Central memory CD4-positive, alpha-beta T cell (primary cell): ENCODE measurements around the gene RRBP1.
A peak's percentile ranks its signal among the peaks of the same experiment; 100 is the strongest.

Experiments
- DNase-seq: peaks from one replicate; pipeline ENCODE4 v3.0.0; 2022

The RRBP1 gene

GRCh38 chr20:17682889-17683198, 802 bp upstream of the RRBP1 start:
- no peak for DNase-seq

GRCh38 chr20:17681726-17682102, 328 bp downstream of the RRBP1 start:
- no peak for DNase-seq

GRCh38 chr20:17680836-17681725, 961 bp downstream of the RRBP1 start:
- peak; percentile 70 for DNase-seq

- no peak for DNase-seq
These were observed 1.9 kb downstream of the RRBP1 start for GRCh38 chr20:17679941-17680835.

GRCh38 chr20:17678886-17679285, 3.2 kb downstream of the RRBP1 start:
- DNase-seq, result no peak

- no peak for DNase-seq
These were observed 3.7 kb downstream of the RRBP1 start for GRCh38 chr20:17678295-17678694.

- no peak for DNase-seq
These were observed 5.1 kb downstream of the RRBP1 start for GRCh38 chr20:17676942-17677341.

- DNase-seq, result no peak
These were observed 5.7 kb downstream of the RRBP1 start for GRCh38 chr20:17676378-17676759.

GRCh38 chr20:17675519-17676377, 6.3 kb downstream of the RRBP1 start:
- no peak for DNase-seq

GRCh38 chr20:17674722-17675518, 7.1 kb downstream of the RRBP1 start:
- DNase-seq, result no peak

- no peak for DNase-seq
These were observed 9.0 kb downstream of the RRBP1 start for GRCh38 chr20:17673084-17673483.

- no peak for DNase-seq
These were observed 10.5 kb downstream of the RRBP1 start for GRCh38 chr20:17671565-17671964.

- no peak for DNase-seq
These were observed 11.0 kb downstream of the RRBP1 start for GRCh38 chr20:17671011-17671410.

GRCh38 chr20:17669306-17669931, 12.6 kb downstream of the RRBP1 start:
- no peak for DNase-seq

- no peak for DNase-seq
These were observed 13.6 kb downstream of the RRBP1 start for GRCh38 chr20:17668432-17668831.

- no peak for DNase-seq
These were observed 14.6 kb downstream of the RRBP1 start for GRCh38 chr20:17667445-17667844.

GRCh38 chr20:17666481-17666880, 15.6 kb downstream of the RRBP1 start:
- DNase-seq, result no peak

- no peak for DNase-seq
These were observed 16.3 kb downstream of the RRBP1 start for GRCh38 chr20:17665756-17666155.

- no peak for DNase-seq
These were observed 17.9 kb downstream of the RRBP1 start for GRCh38 chr20:17664025-17664633.

- DNase-seq, result no peak
These were observed 18.6 kb downstream of the RRBP1 start for GRCh38 chr20:17663486-17663885.

GRCh38 chr20:17663040-17663399, 19.0 kb downstream of the RRBP1 start:
- DNase-seq, result no peak
